Lower lobe of right lung (tissue), 2 donors: ENCODE results near the gene TMEM107. TPM values are rescaled to one million over a fixed set of nuclear protein-coding genes. Genes with fewer than 3 reads are reported as not detected.

ENCODE experiments used
- ATAC-seq, 2 donors: fragments of 200-7000 bp; cut with Tn5 transposase; one replicate each; pipeline ENCODE4 v1.9.1; 2020 to 2022; ENCODE audit warnings: mild to moderate bottlenecking in 2 of 2, moderate library complexity in 2 of 2
- DNase-seq: peaks from one replicate; pipeline ENCODE4 v3.0.0-alpha.2; 2020
- H3K27ac ChIP-seq: fragments of 200-600 bp; one replicate; pipeline ENCODE4 v1.8.0; 2022
- H3K27me3 ChIP-seq: fragments of 200-600 bp; one replicate; pipeline ENCODE4 v1.8.0; 2022; ENCODE audit warnings: low read depth
- H3K36me3 ChIP-seq: fragments of 200-600 bp; one replicate; pipeline ENCODE4 v1.8.0; 2022; ENCODE audit warnings: mild to moderate bottlenecking
- H3K4me1 ChIP-seq: fragments of 200-600 bp; one replicate; pipeline ENCODE4 v1.8.0; 2022
- H3K4me3 ChIP-seq: fragments of 200-600 bp; one replicate; pipeline ENCODE4 v1.8.0; 2022; ENCODE audit warnings: mild to moderate bottlenecking
- H3K9me3 ChIP-seq: fragments of 200-600 bp; one replicate; pipeline ENCODE4 v1.8.0; 2022
- CTCF ChIP-seq: fragments of 200-600 bp; IDR thresholded peaks from one replicate; pipeline ENCODE4 v1.8.0; 2022; ENCODE audit warnings: antibody characterized with exemption, mild to moderate bottlenecking
- intact Hi-C: fragments of 100-400 bp; cut with DNase I; formaldehyde crosslinking; loops from one replicate; pipeline ENCODE4 v1.11.0; 2022
- total RNA-seq: library from RNA; stranded (reverse); fragmentation: NEBNext Ultra II Directional; extraction: Animal tissue kit (Norgen Biotek cat#: 25700); gene quantifications from one replicate; pipeline ENCODE4 v1.2.1, GENCODE V29; 2021
- donor health status: DM: no; HTN: yes; CAD: no; lungs with severe emphysema.

Gene TMEM107
- total RNA-seq, 1 donor from 2014 or later: 12.9 TPM

GRCh38 chr17:8138374-8138671 lies 37.9 kb downstream of the TMEM107 start:
- Histone ChIP-seq H3K4me3 (peak overlapping the region; percentile 39), H3K27ac (peak overlapping the region; percentile 69), H3K27me3 (no peaks in the 10 kb centered on the region), H3K4me1 (peaks cover 31% of the 10 kb centered on the region), H3K9me3 (no peaks in the 10 kb centered on the region), H3K36me3 (peaks cover 42% of the 10 kb centered on the region)
- DNase-seq (no peak), ATAC-seq (no peak)
- TF ChIP-seq CTCF: no peak
- intact Hi-C loops: no loop called here

- Histone ChIP-seq H3K27me3 (no peaks in the 10 kb centered on the region), H3K4me1 (peaks cover 31% of the 10 kb centered on the region), H3K36me3 (peaks cover 37% of the 10 kb centered on the region), H3K4me3 (peak overlapping the region; percentile 39), H3K9me3 (no peaks in the 10 kb centered on the region), H3K27ac (peak overlapping the region; percentile 69)
- TF ChIP-seq CTCF: no peak
- intact Hi-C loops: no loop called here
- ATAC-seq: no peak
- no peak for DNase-seq
Measured at GRCh38 chr17:8137645-8138373, 38.4 kb downstream of the TMEM107 start.

GRCh38 chr17:8133941-8134340 lies 42.2 kb downstream of the TMEM107 start:
- ATAC-seq: no peak
- Histone ChIP-seq H3K4me1 (peaks cover 8% of the 10 kb centered on the region), H3K36me3 (no peaks in the 10 kb centered on the region), H3K4me3 (no peak overlapping the region), H3K9me3 (no peaks in the 10 kb centered on the region), H3K27me3 (peaks cover 3% of the 10 kb centered on the region), H3K27ac (no peak overlapping the region)
- intact Hi-C loops: no loop called here
- no peak for TF ChIP-seq CTCF
- DNase-seq: no peak

- DNase-seq (no peak), ATAC-seq (peak in 1 of 2 donors; percentile 11)
- Histone ChIP-seq H3K4me3 (no peak overlapping the region), H3K27ac (no peak overlapping the region), H3K4me1 (peaks cover 7% of the 10 kb centered on the region), H3K9me3 (no peaks in the 10 kb centered on the region), H3K36me3 (no peaks in the 10 kb centered on the region), H3K27me3 (peaks cover 8% of the 10 kb centered on the region)
- intact Hi-C loops: no loop called here
- TF ChIP-seq CTCF: no peak
Measured at GRCh38 chr17:8133399-8133798, 42.8 kb downstream of the TMEM107 start.

GRCh38 chr17:8131844-8132441 lies 44.2 kb downstream of the TMEM107 start:
- Histone ChIP-seq H3K36me3 (no peaks in the 10 kb centered on the region), H3K9me3 (no peaks in the 10 kb centered on the region), H3K4me3 (no peak overlapping the region), H3K27me3 (peaks cover 12% of the 10 kb centered on the region), H3K4me1 (peaks cover 6% of the 10 kb centered on the region), H3K27ac (no peak overlapping the region)
- intact Hi-C loops: no loop called here
- peak in 1 of 2 donors; percentile 25 for ATAC-seq
- no peak for TF ChIP-seq CTCF
- no peak for DNase-seq
